ENCODE measurements around the gene PGLYRP4.

Gene PGLYRP4

GRCh38 chr1:153292185-153292584, 56.5 kb downstream of the PGLYRP4 start:
- no peak for TF ChIP-seq CTCF (IDR thresholded peaks at IDR 0.05; ENCODE audit: control insufficient read depth, extremely low read depth, insufficient read depth)
- no peak for DNase-seq (ENCODE audit: low read depth)

GRCh38 chr1:153291514-153291913, 57.1 kb downstream of the PGLYRP4 start:
- TF ChIP-seq CTCF (IDR thresholded peaks at IDR 0.05; ENCODE audit: control insufficient read depth, extremely low read depth, insufficient read depth): no peak
- DNase-seq (ENCODE audit: low read depth): no peak

More at GRCh38 chr1:153292185-153292584, 56.5 kb downstream of the PGLYRP4 start:
- H3K4me3 ChIP-seq (ENCODE audit: low read depth, low read length): no peak overlapping the region

GRCh38 chr1:153288634-153289275, 59.9 kb downstream of the PGLYRP4 start:
- TF ChIP-seq CTCF (IDR thresholded peaks at IDR 0.05; ENCODE audit: control insufficient read depth, extremely low read depth, insufficient read depth): peak; percentile 72
- no peak for DNase-seq (ENCODE audit: low read depth)
- H3K4me3 ChIP-seq (ENCODE audit: low read depth, low read length): no peak overlapping the region

More at GRCh38 chr1:153291514-153291913, 57.1 kb downstream of the PGLYRP4 start:
- no peak overlapping the region for H3K4me3 ChIP-seq (ENCODE audit: low read depth, low read length)

Measured in LNCaP clone FGC (cell line).